ENCODE results near the gene EPN2. TPM values are rescaled to one million over a fixed set of nuclear protein-coding genes. Genes with fewer than 3 reads are reported as not detected.

The EPN2 gene
- total RNA-seq, 1 experiment from 2014 or later: 57.8 TPM

DNA sequence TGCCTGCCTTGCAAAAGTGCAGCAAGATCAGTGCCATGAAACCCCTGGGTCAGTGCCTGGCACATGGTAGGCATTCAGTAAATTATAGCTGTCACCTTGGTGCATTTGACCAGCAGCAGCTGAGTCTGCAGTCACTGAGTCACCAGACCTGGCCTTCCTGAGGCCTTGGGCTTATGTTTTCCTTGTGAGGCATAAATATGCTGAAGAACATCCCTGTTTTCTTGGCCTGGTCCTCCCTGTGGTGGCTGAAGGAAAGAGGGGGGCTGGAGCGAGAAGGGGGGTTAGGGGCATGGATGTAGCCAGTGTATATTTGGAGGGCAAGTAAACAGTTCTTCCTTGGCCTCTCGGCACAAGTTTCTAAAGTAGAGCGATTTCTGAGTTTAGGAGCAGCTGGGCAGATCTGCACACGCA is 26.5 kb downstream of the EPN2 start:
- no peak overlapping the region for H2BK5ac ChIP-seq (ENCODE audit: insufficient read length, low read length)
- H3K27ac ChIP-seq (ENCODE audit: insufficient read length, low read depth, low read length): no peak overlapping the region
- no peak overlapping the region for H3K14ac ChIP-seq (ENCODE audit: insufficient read depth, low read length)
- no peak overlapping the region for H2AFZ ChIP-seq (ENCODE audit: low read length)
- H3K9me3 ChIP-seq (ENCODE audit: control insufficient read depth, low read depth, low read length): no peaks in the 10 kb centered on the region
- H4K20me1 ChIP-seq (ENCODE audit: control insufficient read depth, insufficient read depth, insufficient read length): peaks cover 2% of the 10 kb centered on the region
- H4K5ac ChIP-seq (ENCODE audit: insufficient read length, low read depth, low read length): no peak overlapping the region
- no peak overlapping the region for H3K4me2 ChIP-seq (ENCODE audit: insufficient read depth, insufficient read length, low read length)
- H3K79me2 ChIP-seq (ENCODE audit: insufficient read depth, low read length): peaks cover 7% of the 10 kb centered on the region; the same call in 1 of the 2 replicates
- no peak overlapping the region for H2BK12ac ChIP-seq (ENCODE audit: insufficient read length, low read depth, low read length)
- H3K18ac ChIP-seq (ENCODE audit: insufficient read length, low read depth, low read length): no peak overlapping the region
- no peak overlapping the region for H3K9ac ChIP-seq (ENCODE audit: extremely low read depth, insufficient read length, low read length)
- H4K91ac ChIP-seq (ENCODE audit: insufficient read length, low read depth, low read length): no peak overlapping the region
- H3K9me3 Mint-ChIP-seq: no peaks in the 10 kb centered on the region; a peak in 1 of 5 replicates
- peaks cover 0 to 3% (median 0%) of the 10 kb centered on the region in 3 experiments; a peak in 2 of 7 replicates for H3K36me3 Mint-ChIP-seq (ENCODE audit: insufficient read depth in 1 of 3, low read depth in 3 of 3)
- no peaks in the 10 kb centered on the region for H3K27me3 ChIP-seq (ENCODE audit: insufficient read depth, low read length)
- TF ChIP-seq, protein P1, sequence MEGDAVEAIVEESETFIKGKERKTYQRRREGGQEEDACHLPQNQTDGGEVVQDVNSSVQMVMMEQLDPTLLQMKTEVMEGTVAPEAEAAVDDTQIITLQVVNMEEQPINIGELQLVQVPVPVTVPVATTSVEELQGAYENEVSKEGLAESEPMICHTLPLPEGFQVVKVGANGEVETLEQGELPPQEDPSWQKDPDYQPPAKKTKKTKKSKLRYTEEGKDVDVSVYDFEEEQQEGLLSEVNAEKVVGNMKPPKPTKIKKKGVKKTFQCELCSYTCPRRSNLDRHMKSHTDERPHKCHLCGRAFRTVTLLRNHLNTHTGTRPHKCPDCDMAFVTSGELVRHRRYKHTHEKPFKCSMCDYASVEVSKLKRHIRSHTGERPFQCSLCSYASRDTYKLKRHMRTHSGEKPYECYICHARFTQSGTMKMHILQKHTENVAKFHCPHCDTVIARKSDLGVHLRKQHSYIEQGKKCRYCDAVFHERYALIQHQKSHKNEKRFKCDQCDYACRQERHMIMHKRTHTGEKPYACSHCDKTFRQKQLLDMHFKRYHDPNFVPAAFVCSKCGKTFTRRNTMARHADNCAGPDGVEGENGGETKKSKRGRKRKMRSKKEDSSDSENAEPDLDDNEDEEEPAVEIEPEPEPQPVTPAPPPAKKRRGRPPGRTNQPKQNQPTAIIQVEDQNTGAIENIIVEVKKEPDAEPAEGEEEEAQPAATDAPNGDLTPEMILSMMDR (conservative IDR thresholded peaks at IDR 0.05): no peak
- DNase-seq: no peak
- no peak overlapping the region for H3K4ac ChIP-seq (ENCODE audit: low read depth, low read length)
- H2BK120ac ChIP-seq (ENCODE audit: low read depth, low read length, poor library complexity, severe bottlenecking): no peak overlapping the region
- no peak overlapping the region for H3K4me3 Mint-ChIP-seq
- H3K56ac ChIP-seq (ENCODE audit: insufficient read length, low read depth, low read length): no peak overlapping the region
- peaks cover 24 to 28% of the 10 kb centered on the region in 2 experiments for H3K4me1 Mint-ChIP-seq
- no peaks in the 10 kb centered on the region for H3K23me2 ChIP-seq (ENCODE audit: insufficient read length, low read depth, low read length, poor library complexity, severe bottlenecking)
- H3T11ph ChIP-seq (ENCODE audit: low read length): no peak overlapping the region
- H2BK20ac ChIP-seq (ENCODE audit: low read depth, low read length, poor library complexity, severe bottlenecking): no peak overlapping the region
- H3K27ac Mint-ChIP-seq: peak overlapping the region in 1 of 3 experiments; percentile 71; a peak in 1 of 7 replicates
- H2BK15ac ChIP-seq (ENCODE audit: low read depth, low read length): no peak overlapping the region
- H4K8ac ChIP-seq (replicated peaks; ENCODE audit: insufficient read length, low read depth, low read length): no peak overlapping the region
- peaks cover 3% of the 10 kb centered on the region for H3K79me1 ChIP-seq (ENCODE audit: insufficient read depth, low read depth, low read length, poor library complexity, severe bottlenecking)
- H3K23ac ChIP-seq (ENCODE audit: insufficient read length, low read depth, low read length): no peak overlapping the region
- no peak overlapping the region for H2AK5ac ChIP-seq (ENCODE audit: insufficient read length, low read length)
- WGBS (ENCODE audit: extremely low coverage, insufficient read length, low lambda C conversion rate): no CpG with 5 or more reads among the region's 4 CpGs
- no peaks in the 10 kb centered on the region for H3K27me3 Mint-ChIP-seq (ENCODE audit: low read depth)
- peaks cover 7% of the 10 kb centered on the region; the same call in 1 of the 2 replicates for H3K4me1 ChIP-seq (ENCODE audit: insufficient read depth, low read length)

All from H9 (cell line).